Measurements from ENCODE around the gene MAML3. TPM values are rescaled to one million over a fixed set of nuclear protein-coding genes. Genes with fewer than 3 reads are reported as not detected.

The MAML3 gene
- total RNA-seq, 1 donor from 2014 or later, result 8.0 TPM

GRCh38 chr4:139725236-139725635 is 428.7 kb downstream of the MAML3 start:
- Mint-ChIP-seq H3K9me3 (ENCODE audit: unreplicated experiment) (no peaks in the 10 kb centered on the region), H3K4me3 (ENCODE audit: unreplicated experiment) (no peak overlapping the region), H3K27ac (ENCODE audit: unreplicated experiment) (no peak overlapping the region), H3K36me3 (ENCODE audit: unreplicated experiment) (peaks cover 3% of the 10 kb centered on the region), H3K27me3 (ENCODE audit: unreplicated experiment) (no peaks in the 10 kb centered on the region), H3K4me1 (ENCODE audit: unreplicated experiment) (no peaks in the 10 kb centered on the region)
- TF ChIP-seq CTCF (IDR thresholded peaks at IDR 0.05), result no peak
- DNase-seq (ENCODE audit: extremely low spot score, unreplicated experiment), result no peak

- no peak for DNase-seq (ENCODE audit: extremely low spot score, unreplicated experiment)
- Mint-ChIP-seq H3K4me3 (ENCODE audit: unreplicated experiment) (no peak overlapping the region), H3K4me1 (ENCODE audit: unreplicated experiment) (no peaks in the 10 kb centered on the region), H3K27me3 (ENCODE audit: unreplicated experiment) (no peaks in the 10 kb centered on the region), H3K9me3 (ENCODE audit: unreplicated experiment) (no peaks in the 10 kb centered on the region), H3K36me3 (ENCODE audit: unreplicated experiment) (peaks cover 16% of the 10 kb centered on the region), H3K27ac (ENCODE audit: unreplicated experiment) (no peak overlapping the region)
- TF ChIP-seq CTCF (IDR thresholded peaks at IDR 0.05), result no peak
Measured at GRCh38 chr4:139721789-139722188, 432.2 kb downstream of the MAML3 start.

DNA sequence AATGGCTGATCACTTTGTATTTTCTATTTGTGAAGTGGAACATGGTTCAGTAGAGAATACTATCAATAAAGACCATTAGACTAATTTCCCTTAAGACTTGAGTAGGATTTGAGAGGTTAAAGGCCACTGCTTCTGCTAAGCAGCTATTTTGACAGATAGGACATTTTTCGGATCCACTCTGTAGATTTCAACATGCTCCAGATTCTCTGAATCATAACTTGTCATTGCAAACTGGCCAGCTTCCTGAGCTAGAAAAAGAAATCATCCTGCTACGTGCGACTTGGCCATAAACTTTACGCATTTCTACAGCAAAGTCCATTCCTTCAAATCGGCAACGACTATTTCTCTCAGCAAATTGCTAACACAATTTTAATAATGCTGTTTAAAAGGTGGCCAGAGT is 433.2 kb downstream of the MAML3 start:
- no peaks in the 10 kb centered on the region for H3K9me3 Mint-ChIP-seq (ENCODE audit: unreplicated experiment)
- H3K27me3 Mint-ChIP-seq (ENCODE audit: unreplicated experiment), result no peaks in the 10 kb centered on the region
- H3K27ac Mint-ChIP-seq (ENCODE audit: unreplicated experiment), result no peak overlapping the region
- H3K36me3 Mint-ChIP-seq (ENCODE audit: unreplicated experiment), result peaks cover 19% of the 10 kb centered on the region
- no peak for DNase-seq (ENCODE audit: extremely low spot score, unreplicated experiment)
- no peak for TF ChIP-seq CTCF (IDR thresholded peaks at IDR 0.05)
- no peak overlapping the region for H3K4me3 Mint-ChIP-seq (ENCODE audit: unreplicated experiment)
- H3K4me1 Mint-ChIP-seq (ENCODE audit: unreplicated experiment), result no peaks in the 10 kb centered on the region

DNA sequence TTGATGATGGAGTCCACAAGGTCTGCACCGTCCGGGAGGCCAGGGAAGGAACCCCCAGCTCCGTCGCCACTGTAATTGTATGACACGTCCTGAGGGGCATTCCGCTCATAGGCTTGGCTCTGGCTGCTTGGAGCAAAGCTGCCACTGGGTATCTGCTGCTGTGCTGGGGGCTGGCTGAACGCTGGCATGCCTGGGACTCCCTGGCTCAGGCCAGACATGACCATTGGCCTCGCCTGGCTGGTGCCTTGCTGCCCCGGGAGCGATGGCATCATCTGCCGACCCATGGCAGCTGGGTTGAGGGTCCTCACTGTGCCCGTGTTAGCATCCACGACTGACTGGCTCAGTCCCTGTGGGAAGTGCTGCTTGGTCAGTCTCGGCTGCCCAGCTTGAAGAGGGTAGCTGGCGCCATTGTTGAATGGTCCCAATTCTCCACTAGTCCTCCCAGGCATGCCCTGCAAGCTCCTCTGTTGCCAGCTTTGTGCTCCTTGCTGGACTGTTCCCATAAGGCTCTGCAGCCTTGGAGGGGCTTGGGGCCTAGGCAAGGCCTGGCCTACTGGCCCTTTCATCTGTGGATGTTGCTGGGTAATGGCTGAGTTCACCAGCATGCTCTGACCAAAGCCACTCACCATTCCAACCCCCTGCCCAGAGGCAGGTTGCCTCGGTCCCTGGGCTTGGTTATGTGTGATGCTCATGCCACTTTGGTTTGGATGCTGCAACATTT is 434.4 kb downstream of the MAML3 start:
- H3K36me3 Mint-ChIP-seq (ENCODE audit: unreplicated experiment), result peaks cover 19% of the 10 kb centered on the region
- H3K9me3 Mint-ChIP-seq (ENCODE audit: unreplicated experiment), result no peaks in the 10 kb centered on the region
- H3K27me3 Mint-ChIP-seq (ENCODE audit: unreplicated experiment), result no peaks in the 10 kb centered on the region
- H3K27ac Mint-ChIP-seq (ENCODE audit: unreplicated experiment), result no peak overlapping the region
- TF ChIP-seq CTCF (IDR thresholded peaks at IDR 0.05), result no peak
- no peaks in the 10 kb centered on the region for H3K4me1 Mint-ChIP-seq (ENCODE audit: unreplicated experiment)
- H3K4me3 Mint-ChIP-seq (ENCODE audit: unreplicated experiment), result no peak overlapping the region
- DNase-seq (ENCODE audit: extremely low spot score, unreplicated experiment), result no peak

DNA sequence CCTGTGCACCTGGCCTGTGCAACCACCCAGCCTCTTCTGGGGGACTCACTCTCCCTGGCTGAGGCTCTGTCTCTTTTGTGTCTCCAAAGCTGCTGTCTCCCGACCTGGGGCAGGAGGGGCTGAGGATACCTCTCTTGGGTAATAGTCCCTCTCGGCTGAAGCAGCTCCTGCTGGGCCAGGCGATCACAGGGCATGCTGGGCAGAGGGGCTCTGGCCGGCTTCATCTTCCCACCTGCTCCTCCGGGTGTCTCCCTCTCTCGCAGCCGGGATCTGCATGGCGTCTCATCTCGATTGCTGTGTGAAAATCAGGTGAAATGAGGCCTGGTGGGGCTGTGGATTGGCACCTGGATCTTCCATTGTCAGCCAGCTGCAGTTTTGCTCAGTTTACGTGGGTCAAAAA is 435.2 kb downstream of the MAML3 start:
- H3K27me3 Mint-ChIP-seq (ENCODE audit: unreplicated experiment), result no peaks in the 10 kb centered on the region
- no peak overlapping the region for H3K4me3 Mint-ChIP-seq (ENCODE audit: unreplicated experiment)
- H3K27ac Mint-ChIP-seq (ENCODE audit: unreplicated experiment), result no peak overlapping the region
- TF ChIP-seq CTCF (IDR thresholded peaks at IDR 0.05), result no peak
- no peaks in the 10 kb centered on the region for H3K9me3 Mint-ChIP-seq (ENCODE audit: unreplicated experiment)
- DNase-seq (ENCODE audit: extremely low spot score, unreplicated experiment), result no peak
- H3K36me3 Mint-ChIP-seq (ENCODE audit: unreplicated experiment), result peaks cover 24% of the 10 kb centered on the region
- H3K4me1 Mint-ChIP-seq (ENCODE audit: unreplicated experiment), result no peaks in the 10 kb centered on the region
